ENCODE measurements around the gene MTPN.

DNA sequence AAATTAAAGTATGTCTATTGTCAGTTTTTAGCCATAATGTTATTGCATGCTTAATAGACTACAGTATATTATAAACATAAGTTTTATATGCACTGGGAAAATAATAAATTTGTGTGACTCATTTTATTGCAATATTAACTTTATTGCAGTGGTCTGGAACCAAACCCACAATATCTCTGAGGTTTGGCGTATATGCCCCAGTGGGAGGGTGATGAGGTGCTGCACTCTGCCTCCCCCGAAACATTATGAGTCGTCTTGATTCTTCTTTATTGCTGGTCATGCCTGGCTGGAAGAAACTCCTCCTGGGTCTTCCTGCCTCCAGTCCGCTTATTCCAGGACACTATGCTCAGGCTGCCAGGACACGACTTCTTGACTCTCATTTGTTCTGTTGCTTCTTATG lies 88.4 kb downstream of the MTPN start:
- TF ChIP-seq YY1 (IDR thresholded peaks at IDR 0.05; ENCODE audit: low read depth, low read length) (no peak), POLR2A (IDR thresholded peaks at IDR 0.05; ENCODE audit: low read depth, low read length) (no peak), CTCF (IDR thresholded peaks at IDR 0.05 in 2 of 3, conservative IDR thresholded peaks at IDR 0.05 in 1 of 3; ENCODE audit: control insufficient read depth in 2 of 3, extremely low read depth in 1 of 3, insufficient read depth in 1 of 3, low read depth in 3 of 3, low read length in 3 of 3) (no peak), JUNB (IDR thresholded peaks at IDR 0.05) (no peak), ZBTB33 (IDR thresholded peaks at IDR 0.05) (no peak), SMC3 (IDR thresholded peaks at IDR 0.05; ENCODE audit: borderline replicate concordance, low read length) (no peak), NR2C2 (IDR thresholded peaks at IDR 0.05; ENCODE audit: borderline replicate concordance, control insufficient read depth, insufficient read length, low read depth) (no peak), ATF2 (IDR thresholded peaks at IDR 0.05; ENCODE audit: low read length) (no peak), E2F8 (IDR thresholded peaks at IDR 0.05; ENCODE audit: low read depth, partially characterized antibody) (no peak), SKIL (IDR thresholded peaks at IDR 0.05; ENCODE audit: low read depth, poor library complexity, severe bottlenecking) (no peak), CHD1 (IDR thresholded peaks at IDR 0.05; ENCODE audit: low read depth, low read length) (no peak)

Data from GM12878 (cell line).